HepG2 (cell line): Measurements from ENCODE around the gene RPL3. TPM values are rescaled to one million over a fixed set of nuclear protein-coding genes. Genes with fewer than 3 reads are reported as not detected.

ENCODE experiments used
- EZH2 ChIP-seq: conservative IDR thresholded peaks from 2 replicates; pipeline ENCODE4 v1.6.1; 2012; ENCODE audit warnings: mild to moderate bottlenecking, low read depth, low read length, moderate library complexity
- GABPA ChIP-seq, 2 experiments: IDR thresholded peaks; 2 replicates each; pipeline ENCODE4 v1.6.1; 2011 to 2016; ENCODE audit warnings: low read depth in 2 of 2, low read length in 1 of 2, missing biosample characterization in 1 of 2, missing genetic modification characterization in 1 of 2
- GMEB2 ChIP-seq: IDR thresholded peaks from 2 replicates; pipeline ENCODE4 v1.6.1; 2016; ENCODE audit warnings: missing biosample characterization, missing genetic modification reagents, low read depth
- HOXA7 ChIP-seq: sonication (generic); formaldehyde crosslinking; IDR thresholded peaks from 2 replicates; pipeline ENCODE4 v1.8.1; 2022; ENCODE audit warnings: mild to moderate bottlenecking, missing genetic modification reagents, moderate library complexity
- MATR3 ChIP-seq: sonication (generic); formaldehyde crosslinking; IDR thresholded peaks from 2 replicates; pipeline ENCODE4 v1.4.0; 2020; ENCODE audit warnings: missing genetic modification reagents
- MLXIP ChIP-seq: sonication (generic); formaldehyde crosslinking; IDR thresholded peaks from 2 replicates; pipeline ENCODE4 v1.9.0; 2021; ENCODE audit warnings: missing genetic modification reagents, borderline replicate concordance
- NCOA5 ChIP-seq: sonication (generic); formaldehyde crosslinking; IDR thresholded peaks from 2 replicates; pipeline ENCODE4 v1.4.0; 2020; ENCODE audit warnings: missing genetic modification reagents
- SMC3 ChIP-seq: IDR thresholded peaks from 2 replicates; pipeline ENCODE4 v1.6.1; 2011; ENCODE audit warnings: low read length, improper control_type of control experiment
- TCF7 ChIP-seq: sonication (generic); IDR thresholded peaks from 2 replicates; pipeline ENCODE4 v1.6.1; 2016; ENCODE audit warnings: antibody characterized with exemption, low read depth
- ZNF20 ChIP-seq: sonication (generic); formaldehyde crosslinking; IDR thresholded peaks from 2 replicates; pipeline ENCODE4 v1.4.0; 2020; ENCODE audit warnings: mild to moderate bottlenecking, moderate library complexity, missing genetic modification reagents
- ZNF282 ChIP-seq: fragments of 450-650 bp; IDR thresholded peaks from 2 replicates; pipeline ENCODE4 v1.6.1; 2018; ENCODE audit not compliant: partially characterized antibody
- ZNF510 ChIP-seq: sonication (generic); formaldehyde crosslinking; IDR thresholded peaks from 2 replicates; pipeline ENCODE4 v1.4.0; 2020; ENCODE audit warnings: low read depth, mild to moderate bottlenecking, missing genetic modification reagents
- ZNF556 ChIP-seq: sonication (generic); formaldehyde crosslinking; IDR thresholded peaks from 2 replicates; pipeline ENCODE4 v1.4.0; 2020; ENCODE audit warnings: mild to moderate bottlenecking, missing genetic modification reagents, borderline replicate concordance
- ZNF615 ChIP-seq: sonication (generic); formaldehyde crosslinking; IDR thresholded peaks from 2 replicates; pipeline ENCODE4 v1.5.0; 2020; ENCODE audit warnings: mild to moderate bottlenecking, missing genetic modification reagents, borderline replicate concordance
- ZNF747 ChIP-seq: sonication (generic); formaldehyde crosslinking; IDR thresholded peaks from 2 replicates; pipeline ENCODE4 v1.8.1; 2023; ENCODE audit warnings: missing genetic modification reagents, mild to moderate bottlenecking, borderline replicate concordance
- ZNF766 ChIP-seq: sonication (generic); formaldehyde crosslinking; IDR thresholded peaks from 2 replicates; pipeline ENCODE4 v1.5.0; 2020; ENCODE audit warnings: missing genetic modification reagents, borderline replicate concordance
- polyA plus RNA-seq, 8 experiments: library from polyadenylated mRNA; depleted of rRNA in 3 of 8; stranded (reverse) in 7 of 8; unstranded in 1 of 8; fragments of >200 nt; fragmentation: Illumina TruSeq in 4 of 8; extraction: Trizol in 4 of 8; gene quantifications; 2 replicates each; pipeline versions ENCODE4 v1.2.1 to v1.2.3, GENCODE V29; 2011 to 2016; ENCODE audit warnings: low read depth in 4 of 8, missing spikeins in 1 of 8, mixed read lengths in 1 of 8; ENCODE audit not compliant: insufficient read depth in 1 of 8
- total RNA-seq, 5 experiments: library from RNA; depleted of rRNA; stranded (reverse); fragments of >200 nt; fragmentation: Illumina TruSeq; extraction: Trizol; gene quantifications; 2 replicates each; pipeline ENCODE4 v1.2.3, GENCODE V29; 2016; ENCODE audit warnings: low read depth in 1 of 5
- TF ChIP-seq, protein P1 (sequence below): sonication (generic); formaldehyde crosslinking; IDR thresholded peaks from 2 replicates; pipeline ENCODE4 v1.5.0; 2020; ENCODE audit warnings: mild to moderate bottlenecking, missing genetic modification reagents, moderate library complexity
- TF ChIP-seq, protein P2 (sequence below): sonication (generic); formaldehyde crosslinking; IDR thresholded peaks from 2 replicates; pipeline ENCODE4 v1.4.0; 2020; ENCODE audit warnings: mild to moderate bottlenecking, missing genetic modification reagents
- TF ChIP-seq, protein P3 (sequence below): sonication (generic); formaldehyde crosslinking; IDR thresholded peaks from 2 replicates; pipeline ENCODE4 v1.4.0; 2020; ENCODE audit warnings: missing genetic modification reagents, mild to moderate bottlenecking, borderline replicate concordance

Gene RPL3
- total and polyA plus RNA-seq, 2 of the 13 experiments (the other 11 are each of a cell fraction or from before 2014, with no cell fraction given): 1,051 to 3,279 TPM

DNA sequence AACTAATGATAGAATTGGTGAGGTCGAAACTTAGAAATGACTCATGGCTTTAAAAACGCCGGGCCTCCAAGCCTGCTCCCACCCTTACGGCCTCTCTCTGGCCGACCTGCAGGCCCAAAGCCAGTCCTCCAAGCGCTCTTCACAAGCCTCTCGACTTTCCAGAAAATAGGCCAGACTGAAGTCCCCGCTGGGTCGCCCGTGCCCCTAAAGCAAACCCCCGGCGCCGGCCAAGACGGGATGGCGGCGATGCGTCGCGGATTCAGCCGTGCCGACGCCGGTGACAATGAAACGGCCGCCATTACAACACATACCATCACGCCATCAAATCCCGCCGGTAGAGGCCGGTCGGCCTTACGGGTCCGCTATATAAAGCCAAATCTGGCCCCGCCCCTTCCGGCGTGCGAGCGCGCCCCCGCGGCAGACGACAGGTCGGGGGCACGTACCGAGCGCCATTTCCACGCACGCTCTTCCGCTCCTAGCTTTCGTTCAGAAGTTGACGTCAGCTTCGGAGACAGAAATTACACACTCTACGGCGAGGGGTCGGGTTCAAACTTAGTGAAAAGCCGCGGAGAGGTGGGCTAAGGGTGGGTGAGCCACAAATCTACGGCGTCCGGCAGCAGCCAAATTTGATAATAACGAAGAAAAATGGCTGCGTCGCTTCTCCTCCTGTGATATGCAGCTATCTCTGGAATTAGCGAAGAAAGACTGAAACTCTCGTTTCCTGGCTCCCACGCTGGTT, at the start of gene RPL3 (continued):
- TF ChIP-seq, protein P1, sequence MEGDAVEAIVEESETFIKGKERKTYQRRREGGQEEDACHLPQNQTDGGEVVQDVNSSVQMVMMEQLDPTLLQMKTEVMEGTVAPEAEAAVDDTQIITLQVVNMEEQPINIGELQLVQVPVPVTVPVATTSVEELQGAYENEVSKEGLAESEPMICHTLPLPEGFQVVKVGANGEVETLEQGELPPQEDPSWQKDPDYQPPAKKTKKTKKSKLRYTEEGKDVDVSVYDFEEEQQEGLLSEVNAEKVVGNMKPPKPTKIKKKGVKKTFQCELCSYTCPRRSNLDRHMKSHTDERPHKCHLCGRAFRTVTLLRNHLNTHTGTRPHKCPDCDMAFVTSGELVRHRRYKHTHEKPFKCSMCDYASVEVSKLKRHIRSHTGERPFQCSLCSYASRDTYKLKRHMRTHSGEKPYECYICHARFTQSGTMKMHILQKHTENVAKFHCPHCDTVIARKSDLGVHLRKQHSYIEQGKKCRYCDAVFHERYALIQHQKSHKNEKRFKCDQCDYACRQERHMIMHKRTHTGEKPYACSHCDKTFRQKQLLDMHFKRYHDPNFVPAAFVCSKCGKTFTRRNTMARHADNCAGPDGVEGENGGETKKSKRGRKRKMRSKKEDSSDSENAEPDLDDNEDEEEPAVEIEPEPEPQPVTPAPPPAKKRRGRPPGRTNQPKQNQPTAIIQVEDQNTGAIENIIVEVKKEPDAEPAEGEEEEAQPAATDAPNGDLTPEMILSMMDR (CRISPR knock-in tag): peak; percentile 42; the same call in 1 of the 2 replicates
- TF ChIP-seq, protein P2, sequence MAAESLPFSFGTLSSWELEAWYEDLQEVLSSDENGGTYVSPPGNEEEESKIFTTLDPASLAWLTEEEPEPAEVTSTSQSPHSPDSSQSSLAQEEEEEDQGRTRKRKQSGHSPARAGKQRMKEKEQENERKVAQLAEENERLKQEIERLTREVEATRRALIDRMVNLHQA (CRISPR knock-in tag): no peak
- no peak for TF ChIP-seq ZNF556 (CRISPR knock-in tag)
- no peak for TF ChIP-seq MLXIP
- TF ChIP-seq ZNF282: no peak
- TF ChIP-seq HOXA7: no peak
- peak; percentile 98 for TF ChIP-seq GMEB2 (CRISPR knock-in tag)
- no peak for TF ChIP-seq TCF7
- no peak for TF ChIP-seq SMC3
- TF ChIP-seq ZNF615 (CRISPR knock-in tag): no peak
- 0 out of 2 replicates have a peak, but pooled peaks have one; percentile 54 for TF ChIP-seq ZNF20
- no peak for TF ChIP-seq MATR3
- TF ChIP-seq EZH2: no peak
- peak; percentile 76; the same call in 1 of the 2 replicates for TF ChIP-seq ZNF766
- TF ChIP-seq ZNF747 (CRISPR knock-in tag): peak; percentile 96; the same call in 1 of the 2 replicates
- TF ChIP-seq GABPA (IDR thresholded peaks at IDR 0.05; ENCODE audit: low read depth, low read length): peak; percentile 80
- TF ChIP-seq GABPA (CRISPR knock-in tag; IDR thresholded peaks at IDR 0.05; ENCODE audit: low read depth): peak; percentile 96
- TF ChIP-seq, protein P3, sequence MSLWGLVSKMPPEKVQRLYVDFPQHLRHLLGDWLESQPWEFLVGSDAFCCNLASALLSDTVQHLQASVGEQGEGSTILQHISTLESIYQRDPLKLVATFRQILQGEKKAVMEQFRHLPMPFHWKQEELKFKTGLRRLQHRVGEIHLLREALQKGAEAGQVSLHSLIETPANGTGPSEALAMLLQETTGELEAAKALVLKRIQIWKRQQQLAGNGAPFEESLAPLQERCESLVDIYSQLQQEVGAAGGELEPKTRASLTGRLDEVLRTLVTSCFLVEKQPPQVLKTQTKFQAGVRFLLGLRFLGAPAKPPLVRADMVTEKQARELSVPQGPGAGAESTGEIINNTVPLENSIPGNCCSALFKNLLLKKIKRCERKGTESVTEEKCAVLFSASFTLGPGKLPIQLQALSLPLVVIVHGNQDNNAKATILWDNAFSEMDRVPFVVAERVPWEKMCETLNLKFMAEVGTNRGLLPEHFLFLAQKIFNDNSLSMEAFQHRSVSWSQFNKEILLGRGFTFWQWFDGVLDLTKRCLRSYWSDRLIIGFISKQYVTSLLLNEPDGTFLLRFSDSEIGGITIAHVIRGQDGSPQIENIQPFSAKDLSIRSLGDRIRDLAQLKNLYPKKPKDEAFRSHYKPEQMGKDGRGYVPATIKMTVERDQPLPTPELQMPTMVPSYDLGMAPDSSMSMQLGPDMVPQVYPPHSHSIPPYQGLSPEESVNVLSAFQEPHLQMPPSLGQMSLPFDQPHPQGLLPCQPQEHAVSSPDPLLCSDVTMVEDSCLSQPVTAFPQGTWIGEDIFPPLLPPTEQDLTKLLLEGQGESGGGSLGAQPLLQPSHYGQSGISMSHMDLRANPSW: no peak; the same call in 1 of the 2 replicates
- no peak for TF ChIP-seq ZNF510 (CRISPR knock-in tag)
- no peak for TF ChIP-seq NCOA5
